NK-92 treated with Interleukin-12 subunit alpha and Interleukin-12 subunit beta, amount 100 ng/mL, for 24 hours (cell line): ENCODE results near the gene GLIS1.

Experiments used
- DNase-seq: peaks from one replicate; lab custom pipeline; 2025; lab: John Stamatoyannopoulos, UW

Gene GLIS1

GRCh38 chr1:53678938-53679825 is 59.8 kb downstream of the GLIS1 start:
- no peak for DNase-seq

GRCh38 chr1:53678507-53678906 is 60.5 kb downstream of the GLIS1 start:
- DNase-seq: no peak

DNA sequence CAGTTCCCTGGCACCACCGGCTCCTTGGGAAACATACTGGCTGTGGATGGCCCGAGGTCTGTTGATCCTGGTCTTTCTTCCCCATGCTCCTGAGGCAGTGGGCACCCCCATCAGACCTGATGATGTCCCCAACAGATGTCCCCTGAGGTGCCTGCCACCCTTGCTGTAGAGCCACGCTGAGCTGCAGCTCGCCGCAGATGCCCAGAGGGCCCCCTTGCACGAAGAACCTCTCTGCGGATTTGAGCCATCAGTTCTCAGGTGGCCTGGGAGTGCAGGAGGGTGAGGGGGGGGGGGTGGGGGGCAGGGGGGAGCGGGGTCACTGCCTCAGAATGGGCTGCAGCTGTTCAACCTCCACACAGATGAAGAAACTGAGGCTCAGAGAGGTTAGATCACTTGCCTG is 60.9 kb downstream of the GLIS1 start:
- no peak for DNase-seq

DNA sequence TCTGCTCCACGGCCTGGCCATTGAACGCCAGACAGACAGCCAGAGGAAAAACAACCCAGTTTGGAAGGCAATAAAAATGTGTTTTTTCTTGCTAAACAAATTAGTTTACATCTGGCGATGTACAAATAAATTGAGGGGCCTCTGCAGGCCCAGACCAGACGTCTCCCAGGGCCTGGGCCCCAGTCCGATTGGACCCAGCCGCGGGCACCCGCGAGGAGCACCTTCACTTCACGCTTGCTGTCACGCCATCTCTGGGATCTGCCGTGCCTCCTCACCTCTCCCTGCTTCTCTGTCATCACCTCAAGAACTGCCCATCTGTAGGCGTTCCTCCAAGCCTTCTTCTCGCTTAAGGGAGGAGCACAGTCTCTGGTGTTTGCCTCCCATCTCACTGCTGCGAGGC is 61.5 kb downstream of the GLIS1 start:
- no peak for DNase-seq

- no peak for DNase-seq
Observed at GRCh38 chr1:53672785-53673184, 66.2 kb downstream of the GLIS1 start.

GRCh38 chr1:53672243-53672642 is 66.7 kb downstream of the GLIS1 start:
- DNase-seq: no peak

DNA sequence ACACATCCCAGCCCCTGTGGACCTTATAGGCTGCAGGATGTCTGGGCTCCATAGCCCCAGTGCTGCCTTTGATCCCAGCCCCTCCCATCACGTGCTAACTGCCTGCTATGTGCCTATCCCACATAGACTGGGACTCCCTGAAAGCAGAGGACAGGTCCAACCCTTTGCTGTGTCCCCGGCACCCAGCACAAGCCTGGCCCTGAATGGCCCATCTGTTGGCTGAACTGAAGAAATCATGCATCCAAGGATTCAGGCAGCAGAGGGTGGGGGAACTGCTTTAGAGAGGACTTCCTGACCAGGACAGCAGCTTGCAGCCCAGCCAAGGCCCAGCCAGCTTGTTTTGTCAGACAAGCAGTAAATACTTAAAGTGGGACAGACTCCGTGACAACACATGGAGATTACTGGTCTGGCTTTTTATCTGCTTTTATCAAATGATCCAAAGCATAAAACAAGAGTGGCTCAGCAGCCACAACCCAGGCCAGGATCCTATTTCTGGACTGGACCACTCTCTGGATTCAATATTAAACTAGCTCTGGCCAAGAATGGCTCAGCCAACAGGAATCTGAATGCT is 69.3 kb downstream of the GLIS1 start:
- no peak for DNase-seq

DNA sequence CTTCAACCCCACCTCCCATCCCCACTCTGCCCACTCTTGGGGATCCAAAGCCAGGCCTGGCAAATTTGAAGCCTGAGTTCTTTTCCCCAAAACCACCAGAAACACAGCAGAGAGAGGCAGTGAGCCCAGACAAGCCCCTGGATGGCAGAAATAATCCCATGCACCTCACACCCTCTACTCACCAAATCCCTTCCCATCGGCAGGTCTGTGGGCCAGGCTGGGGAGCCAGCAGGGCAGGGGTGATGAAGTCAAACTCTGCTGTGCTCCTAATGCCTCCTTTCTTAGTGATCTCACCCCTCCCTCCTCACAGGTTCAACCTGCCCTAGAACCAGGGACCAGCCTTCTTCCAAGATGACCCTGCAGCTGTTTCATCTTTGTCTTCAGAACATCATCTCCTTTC is 72.4 kb downstream of the GLIS1 start:
- no peak for DNase-seq

DNA sequence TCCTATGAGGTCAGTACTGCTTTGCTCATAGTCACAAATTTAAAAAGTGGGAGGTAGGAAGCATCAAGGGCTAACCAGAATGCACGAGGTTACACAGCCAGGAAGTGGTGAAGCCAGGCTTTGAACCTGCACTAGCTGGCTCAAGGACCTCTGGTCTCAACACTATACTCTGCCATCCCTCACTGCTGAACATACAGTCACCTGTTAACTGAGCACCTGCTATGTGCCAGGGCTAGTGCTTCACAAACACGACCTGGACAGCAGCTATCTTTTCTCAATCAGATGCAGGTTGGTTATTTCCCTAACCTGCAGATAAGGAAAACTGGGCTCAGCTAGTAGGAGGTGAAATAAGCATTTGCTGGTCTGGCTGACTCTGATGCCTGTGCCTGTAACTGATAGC is 73.0 kb downstream of the GLIS1 start:
- DNase-seq: no peak

GRCh38 chr1:53663529-53664300 is 75.2 kb downstream of the GLIS1 start:
- DNase-seq: no peak

- DNase-seq: no peak
Observed at GRCh38 chr1:53662951-53663350, 76.0 kb downstream of the GLIS1 start.

GRCh38 chr1:53662169-53662568 is 76.8 kb downstream of the GLIS1 start:
- no peak for DNase-seq

- DNase-seq: no peak
Observed at GRCh38 chr1:53661496-53661895, 77.5 kb downstream of the GLIS1 start.

DNA sequence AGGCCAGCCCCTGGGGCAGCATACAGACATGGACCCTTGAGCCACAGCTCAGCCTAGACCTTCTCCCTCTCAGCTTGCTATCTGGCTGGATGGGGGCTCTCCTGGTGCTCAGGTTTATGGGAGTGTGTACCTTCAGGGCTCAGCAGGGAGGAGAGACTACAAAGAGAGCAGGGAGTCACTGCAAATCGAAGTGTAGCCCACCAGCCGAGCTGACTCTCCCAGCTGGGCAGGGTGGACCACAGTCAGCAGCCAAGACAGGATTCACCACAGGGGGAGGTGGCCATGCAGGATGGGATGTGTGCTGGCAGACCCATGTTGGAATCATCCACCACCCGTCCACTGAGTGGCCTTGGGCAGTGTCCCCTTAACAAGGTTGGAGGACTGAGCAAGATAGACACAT is 78.3 kb downstream of the GLIS1 start:
- DNase-seq: no peak

- no peak for DNase-seq
Observed at GRCh38 chr1:53659436-53659835, 79.5 kb downstream of the GLIS1 start.

- DNase-seq: no peak
Observed at GRCh38 chr1:53658489-53659230, 80.3 kb downstream of the GLIS1 start.

DNA sequence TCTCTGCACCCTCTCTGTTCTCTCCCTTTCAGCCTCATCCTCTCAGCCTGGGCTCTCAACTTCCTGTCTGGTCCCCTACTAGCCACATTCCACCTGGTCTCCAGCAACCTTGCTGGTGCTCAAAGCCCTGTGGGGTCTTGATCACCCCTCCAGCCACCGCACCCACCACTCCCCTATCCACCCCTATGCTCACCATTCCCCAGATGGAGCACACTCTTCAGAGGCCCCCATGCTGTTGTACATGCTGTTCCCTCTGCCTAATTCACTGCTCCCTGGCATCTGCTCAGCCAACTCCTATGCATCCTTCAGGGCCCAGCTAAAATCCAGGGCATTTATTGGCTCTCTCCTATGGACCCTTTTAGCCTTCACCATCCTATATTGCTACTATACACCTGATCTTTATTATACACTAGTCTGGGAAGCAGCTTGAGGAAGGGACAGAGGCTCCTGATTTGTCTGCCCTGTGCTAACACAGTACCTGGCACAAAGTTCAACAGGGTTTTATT is 81.0 kb downstream of the GLIS1 start:
- DNase-seq: no peak

DNA sequence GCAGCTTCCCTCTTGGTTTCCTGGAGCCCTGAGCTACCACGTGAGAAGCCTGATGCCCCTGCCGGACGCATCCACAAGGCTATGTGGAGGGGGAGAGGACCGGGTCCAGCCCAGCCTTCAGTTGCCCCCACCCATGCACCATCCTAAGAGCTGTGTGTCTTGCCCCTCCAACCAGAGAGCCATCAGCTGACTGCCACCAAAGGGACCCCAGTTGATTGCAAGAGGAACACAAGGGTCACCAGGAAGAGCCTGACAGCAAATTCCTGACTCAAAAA is 81.5 kb downstream of the GLIS1 start:
- no peak for DNase-seq

- no peak for DNase-seq
Observed at GRCh38 chr1:53656747-53657530, 82.0 kb downstream of the GLIS1 start.

GRCh38 chr1:53655931-53656746 is 82.8 kb downstream of the GLIS1 start:
- DNase-seq: no peak
